ENCODE results near the gene ATRIP. TPM values are rescaled to one million over a fixed set of nuclear protein-coding genes. Genes with fewer than 3 reads are reported as not detected.

The ATRIP gene
- polyA plus RNA-seq, 1 of the 3 experiments (the other 2 are of a cell fraction), result 5.6 TPM

- TF ChIP-seq, protein P1, sequence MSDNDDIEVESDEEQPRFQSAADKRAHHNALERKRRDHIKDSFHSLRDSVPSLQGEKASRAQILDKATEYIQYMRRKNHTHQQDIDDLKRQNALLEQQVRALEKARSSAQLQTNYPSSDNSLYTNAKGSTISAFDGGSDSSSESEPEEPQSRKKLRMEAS (IDR thresholded peaks at IDR 0.05; ENCODE audit: low read depth), result no peak
- no peak for TF ChIP-seq FOXJ3 (CRISPR knock-in tag; IDR thresholded peaks at IDR 0.05)
- TF ChIP-seq USF2 (IDR thresholded peaks at IDR 0.05; ENCODE audit: borderline replicate concordance, low read depth, low read length), result no peak
These were observed 12.8 kb downstream of the ATRIP start (continued) for GRCh38 chr3:48459331-48459730.

GRCh38 chr3:48459773-48460516 lies 13.4 kb downstream of the ATRIP start:
- H3F3A ChIP-seq (replicated peaks; ENCODE audit: insufficient read depth), result peaks cover 12% of the 10 kb centered on the region
- H3K4me2 ChIP-seq, result no peak overlapping the region
- H3K9ac ChIP-seq, result no peak overlapping the region
- H3K27ac ChIP-seq (ENCODE audit: low read depth in 2 of 2, low read length in 1 of 2), result no peak overlapping the region
- H2AFZ ChIP-seq (ENCODE audit: low read depth), result no peak overlapping the region
- no peaks in the 10 kb centered on the region for H3K9me3 ChIP-seq
- no peak overlapping the region for H3K4me3 ChIP-seq (ENCODE audit: low read depth in 2 of 2, low read length in 1 of 2)
- ChIA-PET CTCF (interaction anchor here (0.8 kb wide), 1 partner anchor 24 kb away, joined by 3 read pairs; no protein-coding TSS in a partner anchor), POLR2A (interaction anchor here (1.8 kb wide), 1 partner anchor 9 kb away, joined by 3 read pairs; no protein-coding TSS in a partner anchor)
- no peaks in the 10 kb centered on the region for H3K9me2 ChIP-seq
- H3K79me2 ChIP-seq (ENCODE audit: insufficient read depth), result no peaks in the 10 kb centered on the region
- WGBS (ENCODE audit: low lambda C conversion rate), result 88% methylated on average over 7 of the region's 7 CpGs
- no peak for DNase-seq
- H4K20me1 ChIP-seq (ENCODE audit: insufficient read depth), result no peaks in the 10 kb centered on the region
- H3K27me3 ChIP-seq (ENCODE audit: insufficient read depth), result no peaks in the 10 kb centered on the region
- TF ChIP-seq MEF2A (IDR thresholded peaks at IDR 0.05; ENCODE audit: borderline replicate concordance, low read depth) (no peak), NFIC (IDR thresholded peaks at IDR 0.05; ENCODE audit: borderline replicate concordance) (no peak), FOXJ3 (CRISPR knock-in tag; IDR thresholded peaks at IDR 0.05) (no peak), FOXM1 (IDR thresholded peaks at IDR 0.05; ENCODE audit: low read depth) (no peak), RCOR1 (IDR thresholded peaks at IDR 0.05; ENCODE audit: low read length) (no peak), REST (IDR thresholded peaks at IDR 0.05; ENCODE audit: low read depth, low read length) (no peak), SIN3A (IDR thresholded peaks at IDR 0.05; ENCODE audit: borderline replicate concordance, low read depth, low read length) (no peak), USF2 (IDR thresholded peaks at IDR 0.05; ENCODE audit: borderline replicate concordance, low read depth, low read length) (no peak), YY1 (IDR thresholded peaks at IDR 0.05; ENCODE audit: low read depth) (no peak), IRF3 (IDR thresholded peaks at IDR 0.05; ENCODE audit: low read depth, low read length) (no peak), TCF12 (IDR thresholded peaks at IDR 0.05) (no peak), RXRA (IDR thresholded peaks at IDR 0.05; ENCODE audit: borderline replicate concordance, low read depth) (no peak)
- TF ChIP-seq, protein P2, sequence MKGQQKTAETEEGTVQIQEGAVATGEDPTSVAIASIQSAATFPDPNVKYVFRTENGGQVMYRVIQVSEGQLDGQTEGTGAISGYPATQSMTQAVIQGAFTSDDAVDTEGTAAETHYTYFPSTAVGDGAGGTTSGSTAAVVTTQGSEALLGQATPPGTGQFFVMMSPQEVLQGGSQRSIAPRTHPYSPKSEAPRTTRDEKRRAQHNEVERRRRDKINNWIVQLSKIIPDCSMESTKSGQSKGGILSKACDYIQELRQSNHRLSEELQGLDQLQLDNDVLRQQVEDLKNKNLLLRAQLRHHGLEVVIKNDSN (IDR thresholded peaks at IDR 0.05; ENCODE audit: borderline replicate concordance, low read depth), result no peak
- peaks cover 0 to 13% of the 10 kb centered on the region in 2 experiments; a peak in 1 of 4 replicates for H3K4me1 ChIP-seq (ENCODE audit: control insufficient read depth in 1 of 2, insufficient read depth in 2 of 2, low read depth in 1 of 2, low read length in 1 of 2)
- H3K36me3 ChIP-seq (replicated peaks in 1 of 2; ENCODE audit: control insufficient read depth in 1 of 2, insufficient read depth in 2 of 2, low read length in 1 of 2), result peaks cover 48 to 49% of the 10 kb centered on the region in 2 experiments
